C4-2B (cell line): Measurements from ENCODE around the gene NCK2.
"Not testable (repeated sequence)": the region's sequence is repeated elsewhere in the genome, so short reads cannot be mapped to it uniquely, and the experiment has no call there.

ENCODE experiments used
- H3K27ac ChIP-seq: fragments of 450-650 bp; 2 replicates; pipeline ENCODE4 v1.5.1; 2017
- ZFX ChIP-seq: fragments of 450-650 bp; IDR thresholded peaks from 2 replicates; pipeline ENCODE4 v1.6.1; 2017
- TF ChIP-seq, protein P1 (sequence below): fragments of 450-650 bp; conservative IDR thresholded peaks from 2 replicates; pipeline ENCODE4 v1.5.1; 2017; ENCODE audit warnings: mild to moderate bottlenecking

Gene NCK2

DNA sequence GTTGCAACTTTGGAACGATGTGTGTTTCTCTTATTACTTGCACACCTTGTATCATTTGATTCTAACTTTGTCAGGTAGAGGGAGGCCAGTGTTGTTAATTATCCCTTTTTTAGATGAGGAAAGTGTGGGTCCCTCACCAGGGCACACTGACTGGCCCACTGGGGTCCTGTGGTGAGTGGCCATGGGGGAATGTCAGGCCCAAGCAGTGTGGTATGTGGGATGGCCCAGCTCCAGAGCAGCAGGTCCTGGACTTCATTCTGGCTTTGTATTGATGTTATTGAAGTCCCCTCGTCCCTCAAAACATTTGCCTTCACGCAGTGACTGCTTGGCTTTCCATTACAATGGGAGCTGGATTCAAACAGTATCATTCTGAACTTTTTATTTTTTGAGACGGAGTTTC lies 11.7 kb downstream of the NCK2 start:
- no peak overlapping the region for H3K27ac ChIP-seq
- TF ChIP-seq ZFX, result no peak
- TF ChIP-seq, protein P1, sequence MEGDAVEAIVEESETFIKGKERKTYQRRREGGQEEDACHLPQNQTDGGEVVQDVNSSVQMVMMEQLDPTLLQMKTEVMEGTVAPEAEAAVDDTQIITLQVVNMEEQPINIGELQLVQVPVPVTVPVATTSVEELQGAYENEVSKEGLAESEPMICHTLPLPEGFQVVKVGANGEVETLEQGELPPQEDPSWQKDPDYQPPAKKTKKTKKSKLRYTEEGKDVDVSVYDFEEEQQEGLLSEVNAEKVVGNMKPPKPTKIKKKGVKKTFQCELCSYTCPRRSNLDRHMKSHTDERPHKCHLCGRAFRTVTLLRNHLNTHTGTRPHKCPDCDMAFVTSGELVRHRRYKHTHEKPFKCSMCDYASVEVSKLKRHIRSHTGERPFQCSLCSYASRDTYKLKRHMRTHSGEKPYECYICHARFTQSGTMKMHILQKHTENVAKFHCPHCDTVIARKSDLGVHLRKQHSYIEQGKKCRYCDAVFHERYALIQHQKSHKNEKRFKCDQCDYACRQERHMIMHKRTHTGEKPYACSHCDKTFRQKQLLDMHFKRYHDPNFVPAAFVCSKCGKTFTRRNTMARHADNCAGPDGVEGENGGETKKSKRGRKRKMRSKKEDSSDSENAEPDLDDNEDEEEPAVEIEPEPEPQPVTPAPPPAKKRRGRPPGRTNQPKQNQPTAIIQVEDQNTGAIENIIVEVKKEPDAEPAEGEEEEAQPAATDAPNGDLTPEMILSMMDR, result no peak

- not testable (repeated sequence) for H3K27ac ChIP-seq
These were observed 12.2 kb downstream of the NCK2 start for GRCh38 chr2:105756865-105757264.

- H3K27ac ChIP-seq, result no peak overlapping the region
- TF ChIP-seq, protein P1, result no peak
- TF ChIP-seq ZFX, result no peak
These were observed 12.7 kb downstream of the NCK2 start for GRCh38 chr2:105757433-105757832.

DNA sequence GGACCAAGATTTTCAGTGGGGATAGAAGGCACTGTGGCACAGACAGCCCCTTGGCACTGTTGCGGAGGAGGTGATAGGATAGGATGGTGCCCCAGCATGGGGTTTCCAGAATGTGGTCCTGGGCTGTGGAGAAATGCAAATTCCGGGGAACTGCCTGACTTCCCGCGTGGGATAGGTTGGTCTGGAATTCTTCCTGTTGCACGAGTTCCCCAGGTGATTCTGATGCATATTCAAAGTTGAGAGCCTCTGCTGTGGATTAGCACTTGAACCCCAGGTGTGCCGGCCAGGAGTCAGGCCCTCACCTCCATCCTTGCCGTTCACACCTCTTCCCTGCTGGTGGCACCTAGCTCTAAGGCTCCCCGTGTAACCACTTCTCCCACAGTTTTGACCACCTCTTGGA lies 15.5 kb downstream of the NCK2 start:
- H3K27ac ChIP-seq, result no peak overlapping the region
- TF ChIP-seq, protein P1, result no peak
- no peak for TF ChIP-seq ZFX

DNA sequence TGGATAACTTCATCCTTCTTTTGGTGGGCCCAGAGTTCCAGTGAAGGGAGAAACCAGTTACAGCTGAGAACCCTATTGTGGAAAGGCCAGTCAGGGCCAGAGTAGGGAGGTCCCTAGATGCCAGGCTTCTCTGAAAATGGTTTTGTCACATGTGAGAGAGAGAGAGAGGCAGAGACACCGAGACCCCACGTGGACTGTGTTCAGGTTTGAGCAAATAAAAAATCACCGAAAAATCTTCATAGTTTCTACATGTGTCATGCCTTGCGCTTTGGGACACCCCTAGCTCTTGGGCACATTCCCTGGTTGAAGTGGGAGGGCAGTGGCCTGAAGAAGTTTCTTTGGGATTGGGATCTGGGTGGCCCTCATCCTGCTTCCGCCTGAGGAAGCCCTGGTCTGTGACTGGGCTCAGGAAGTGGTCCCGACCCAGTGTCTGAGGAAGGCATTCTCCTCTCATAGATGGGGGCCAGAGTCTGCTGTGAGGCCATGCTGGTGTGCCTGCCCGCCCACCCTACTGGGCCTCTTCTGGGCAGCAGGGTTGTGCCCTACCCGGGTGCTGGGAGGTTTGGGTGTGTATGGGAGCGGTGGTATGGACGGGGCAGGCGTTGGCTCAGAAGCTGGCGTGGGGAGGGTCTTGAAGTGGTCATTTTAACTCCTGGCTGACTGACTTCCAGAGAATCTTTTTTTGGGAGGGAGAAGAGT lies 16.1 kb downstream of the NCK2 start:
- TF ChIP-seq, protein P1, result no peak

DNA sequence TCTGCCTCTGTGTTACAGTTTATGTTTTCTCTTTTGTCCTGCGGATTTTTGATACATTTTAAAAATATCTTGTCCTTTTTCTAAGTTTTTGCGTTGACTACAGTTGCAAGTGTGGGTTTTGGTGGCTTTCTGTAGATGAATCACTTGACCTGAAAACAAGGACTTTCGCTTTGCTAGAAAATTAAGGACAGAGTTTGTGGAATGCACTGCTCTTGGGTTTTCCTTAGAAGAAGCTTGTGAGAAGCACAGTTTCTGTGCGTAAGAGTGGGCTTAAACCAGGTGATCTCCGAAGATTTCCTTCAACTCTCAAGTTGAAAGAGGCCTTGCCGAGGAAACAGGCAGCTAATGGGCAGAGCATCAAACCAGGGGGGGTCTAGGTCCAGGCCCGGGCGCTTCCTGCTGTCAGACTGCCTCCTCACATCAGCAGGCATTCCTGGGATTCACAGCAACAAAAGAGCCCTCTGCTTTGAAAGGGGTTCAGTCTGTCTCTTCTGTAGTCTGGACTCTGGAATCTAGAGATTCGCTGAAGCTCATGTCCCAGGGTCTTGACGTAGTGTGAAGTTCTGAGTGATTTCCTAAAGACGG lies 17.3 kb downstream of the NCK2 start:
- TF ChIP-seq, protein P1, result no peak
- no peak for TF ChIP-seq ZFX
- H3K27ac ChIP-seq, result no peak overlapping the region

More for the DNA sequence above, 16.1 kb downstream of the NCK2 start:
- H3K27ac ChIP-seq, result no peak overlapping the region

DNA sequence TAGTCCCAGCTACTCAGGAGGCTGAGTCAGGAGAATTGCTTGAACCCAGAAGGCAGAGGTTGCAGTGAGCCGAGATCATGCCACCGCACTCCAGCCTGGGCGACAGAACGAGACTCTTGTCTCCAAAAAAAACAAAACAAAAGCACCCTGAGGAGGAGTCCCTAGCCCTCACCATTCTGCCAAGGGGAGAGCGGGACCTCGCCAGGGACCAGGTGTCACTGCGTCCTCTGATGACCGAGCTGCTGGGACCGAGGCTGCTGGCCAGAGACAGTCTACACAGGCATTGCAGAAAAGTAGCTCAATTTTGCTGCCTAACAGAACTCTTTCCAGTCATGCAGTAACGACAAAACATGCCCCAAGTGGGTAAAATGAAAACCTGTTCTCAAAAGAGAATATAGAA lies 18.4 kb downstream of the NCK2 start:
- H3K27ac ChIP-seq, result no peak overlapping the region
- TF ChIP-seq, protein P1, result no peak
- no peak for TF ChIP-seq ZFX

- no peak overlapping the region for H3K27ac ChIP-seq
- TF ChIP-seq, protein P1, result no peak
- no peak for TF ChIP-seq ZFX
These were observed 19.3 kb downstream of the NCK2 start for GRCh38 chr2:105764059-105764458.
